ENCODE measurements around the gene P2RX6. TPM values are rescaled to one million over a fixed set of nuclear protein-coding genes. Genes with fewer than 3 reads are reported as not detected.
"Not testable (repeated sequence)": the region's sequence is repeated elsewhere in the genome, so short reads cannot be mapped to it uniquely, and the experiment has no call there.

The P2RX6 gene
- total RNA-seq, result 0.07 TPM in 1 of 2 replicates, not detected in the other

DNA sequence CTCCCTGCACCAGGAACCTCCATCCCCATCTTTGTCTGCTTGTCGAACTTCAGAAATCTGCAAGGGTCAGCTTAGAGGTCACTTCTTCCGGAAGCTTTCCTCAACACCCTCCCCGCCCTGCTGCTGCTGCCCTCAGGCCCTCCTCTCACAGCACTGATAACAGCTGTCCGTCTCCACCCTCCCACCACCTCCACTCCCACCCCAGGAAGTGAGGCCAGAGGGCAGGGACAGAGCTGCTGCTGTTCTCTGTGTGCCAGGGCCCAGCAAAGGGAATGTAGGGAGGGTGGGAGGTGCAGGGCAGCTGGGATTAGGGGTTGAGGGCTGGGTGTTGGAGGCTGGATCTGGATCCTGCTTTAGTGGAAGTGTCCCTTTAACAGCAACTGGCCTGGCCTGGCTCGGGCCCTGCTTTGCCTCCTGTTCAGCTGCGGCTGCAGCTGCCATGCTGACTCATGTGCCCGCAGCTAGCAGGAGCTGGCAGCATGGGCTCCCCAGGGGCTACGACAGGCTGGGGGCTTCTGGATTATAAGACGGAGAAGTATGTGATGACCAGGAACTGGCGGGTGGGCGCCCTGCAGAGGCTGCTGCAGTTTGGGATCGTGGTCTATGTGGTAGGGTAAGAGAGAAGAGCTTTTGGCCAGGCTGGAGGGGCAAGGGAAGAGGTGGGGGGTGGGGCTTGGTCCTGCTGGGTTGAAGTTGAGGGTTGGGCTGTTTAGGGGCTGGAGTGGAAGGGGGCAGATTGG is at the start of gene P2RX6:
Gene P2RX6, plus strand, starts transcription at position 440 of the 740 bp plus-strand sequence. Its CDS starts 10 bp downstream, at position 450.
- DNase-seq (ENCODE audit: low spot score), result no peak
- H3K27me3 Mint-ChIP-seq (ENCODE audit: low read depth), result peaks cover 3% of the 10 kb centered on the region
- peak within 1 kb of the TSS; percentile 53 for H3K27ac Mint-ChIP-seq
- intact Hi-C loops (cut with micrococcal nuclease), result loop anchor here (1.0 kb wide), 2 partner anchors 13 to 157 kb away; partner anchors contain the start of genes PI4KA and THAP7
- H3K36me3 Mint-ChIP-seq (ENCODE audit: low read depth), result no peaks in the 10 kb centered on the region
- no peaks in the 10 kb centered on the region for H3K9me3 Mint-ChIP-seq
- peak within 1 kb of the TSS; percentile 82 for H3K4me3 Mint-ChIP-seq (ENCODE audit: low read depth)
- peaks cover 10% of the 10 kb centered on the region for H3K4me1 Mint-ChIP-seq (ENCODE audit: low read depth)

DNA sequence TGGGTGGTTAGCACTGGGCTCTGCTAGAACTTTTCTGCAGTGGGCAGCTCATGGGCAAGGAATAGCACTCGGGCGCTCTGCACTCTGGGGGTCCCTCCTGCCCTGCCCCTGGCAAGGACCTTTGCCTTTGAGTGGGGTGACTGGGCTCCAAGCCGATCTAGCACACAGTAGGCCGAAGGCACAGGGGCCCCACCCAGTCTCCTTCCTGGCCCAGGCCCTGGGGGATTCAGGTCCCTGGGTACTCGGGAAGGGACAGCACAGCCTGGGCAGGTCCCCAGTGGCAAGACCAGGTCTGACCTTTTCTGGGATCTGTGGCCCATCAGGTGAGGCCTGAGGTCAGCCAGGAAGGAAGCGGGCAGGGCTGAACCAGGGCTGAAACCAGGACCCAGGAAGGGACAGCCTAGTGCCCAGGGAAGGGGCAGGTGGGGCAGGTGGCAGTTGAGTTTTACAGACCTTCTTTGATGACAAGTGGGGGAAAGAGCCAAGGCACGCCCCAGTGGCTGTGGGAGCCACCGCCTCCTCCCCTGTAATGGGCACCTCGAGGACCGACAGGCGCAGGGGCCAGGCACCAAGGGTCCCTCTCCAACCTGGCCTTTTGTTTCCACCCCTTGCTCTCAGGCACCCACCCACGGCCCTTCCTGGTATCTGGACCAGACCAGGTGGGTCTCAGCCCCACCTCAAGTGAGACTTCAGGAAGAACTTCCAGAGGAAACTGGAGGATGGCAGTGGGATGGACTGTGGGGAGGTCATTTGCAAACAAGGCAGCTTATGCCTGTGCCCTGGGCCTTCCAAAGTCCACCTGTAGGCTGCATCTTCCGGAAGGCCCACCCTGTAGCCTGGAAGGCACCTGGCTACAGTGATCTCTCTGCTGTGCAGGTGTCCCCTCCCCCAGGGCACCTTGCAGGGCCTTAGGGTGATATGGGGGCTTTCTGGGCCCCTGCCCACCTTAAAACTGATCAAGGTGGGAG is 48.8 kb upstream of the P2RX6 start:
- H3K36me3 Mint-ChIP-seq (ENCODE audit: low read depth), result no peaks in the 10 kb centered on the region

DNA sequence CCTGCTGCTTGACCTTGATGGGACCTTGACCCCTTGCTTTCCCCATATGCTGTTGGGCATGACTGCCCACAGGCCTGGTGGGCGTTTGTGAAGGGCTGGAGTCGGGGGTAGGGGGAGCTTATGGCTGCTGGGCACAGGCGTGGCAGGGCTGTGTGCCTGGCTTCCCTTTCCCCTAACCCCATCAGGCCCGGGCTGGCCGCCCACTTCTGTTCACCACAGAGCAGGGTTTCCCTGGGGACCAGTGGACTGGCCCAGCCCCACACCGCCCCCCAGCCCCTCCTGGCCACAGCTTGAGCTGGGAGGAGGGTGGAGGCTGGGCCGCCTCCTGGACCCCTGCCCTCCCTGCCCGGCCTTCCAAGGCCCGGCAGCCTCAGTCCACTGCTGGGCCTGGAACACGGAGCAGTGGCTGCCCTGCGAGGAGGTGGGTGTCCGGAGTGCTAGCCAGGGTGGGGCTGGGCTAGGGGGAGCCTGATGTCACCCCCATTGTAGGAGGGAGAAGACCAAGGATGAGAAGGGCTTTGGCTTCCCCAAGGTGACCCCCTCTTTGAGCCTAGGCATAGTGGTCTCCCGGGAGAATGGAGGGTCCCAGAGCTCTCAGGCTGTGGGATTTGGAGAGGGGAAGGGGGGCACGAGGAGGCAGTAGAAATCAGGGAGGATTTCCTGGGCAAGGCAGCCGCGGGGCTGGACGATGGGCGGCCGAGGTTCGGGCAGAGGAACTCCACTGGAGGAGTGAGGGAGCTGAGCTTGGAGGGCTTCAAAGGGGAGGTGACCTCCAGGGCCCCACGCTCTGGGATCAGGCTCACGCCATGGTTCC is 47.9 kb upstream of the P2RX6 start, which contains the start of gene AIFM3:
Gene AIFM3, plus strand, starts transcription at position 373 of the 814 bp plus-strand sequence. CDS start 690 bp downstream, outside the sequence.
- Mint-ChIP-seq H3K27ac (no peak within 1 kb of the TSS), H3K4me1 (ENCODE audit: low read depth) (peaks cover 7% of the 10 kb centered on the region), H3K27me3 (ENCODE audit: low read depth) (peaks cover 20% of the 10 kb centered on the region), H3K36me3 (ENCODE audit: low read depth) (no peaks in the 10 kb centered on the region), H3K9me3 (no peaks in the 10 kb centered on the region), H3K4me3 (ENCODE audit: low read depth) (no peak within 1 kb of the TSS)
- intact Hi-C loops (cut with micrococcal nuclease), result no loop called here
- no peak for DNase-seq (ENCODE audit: low spot score)

More for the DNA sequence above, 48.8 kb upstream of the P2RX6 start:
- Mint-ChIP-seq H3K27me3 (ENCODE audit: low read depth) (peaks cover 20% of the 10 kb centered on the region), H3K4me3 (ENCODE audit: low read depth) (no peak overlapping the region), H3K27ac (no peak overlapping the region), H3K4me1 (ENCODE audit: low read depth) (peaks cover 9% of the 10 kb centered on the region), H3K9me3 (no peaks in the 10 kb centered on the region)
- intact Hi-C loops (cut with micrococcal nuclease), result no loop called here
- DNase-seq (ENCODE audit: low spot score), result no peak

DNA sequence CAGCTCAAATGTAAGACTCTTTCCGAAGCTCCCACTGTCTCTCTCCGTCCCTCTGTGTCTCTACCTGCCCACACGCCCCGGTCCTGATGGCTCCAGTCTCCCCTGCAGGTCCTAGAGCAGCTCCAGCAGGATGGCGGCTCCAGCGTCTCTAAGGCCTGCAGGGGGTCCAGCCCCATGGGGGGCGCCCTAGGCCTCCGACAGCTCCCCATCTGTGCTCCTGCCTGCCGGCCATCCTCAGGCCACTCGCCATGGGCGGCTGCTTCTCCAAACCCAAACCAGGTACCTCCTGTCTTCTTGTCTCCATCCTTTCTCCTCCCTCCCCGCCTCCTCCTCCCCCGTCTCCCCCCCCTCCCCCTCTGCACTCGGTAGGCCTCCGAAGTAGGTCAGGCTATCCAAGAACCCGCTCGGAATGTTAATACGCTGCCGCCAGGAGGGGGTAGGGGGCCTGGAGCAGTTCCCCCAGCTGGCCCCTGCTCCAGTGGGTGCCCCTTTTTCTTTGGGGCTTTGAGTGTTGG is 47.2 kb upstream of the P2RX6 start:
- Mint-ChIP-seq H3K9me3 (no peaks in the 10 kb centered on the region), H3K4me3 (ENCODE audit: low read depth) (no peak overlapping the region), H3K27ac (no peak overlapping the region), H3K4me1 (ENCODE audit: low read depth) (peaks cover 5% of the 10 kb centered on the region), H3K27me3 (ENCODE audit: low read depth) (peaks cover 20% of the 10 kb centered on the region), H3K36me3 (ENCODE audit: low read depth) (no peaks in the 10 kb centered on the region)
- DNase-seq (ENCODE audit: low spot score), result no peak
- intact Hi-C loops (cut with micrococcal nuclease), result no loop called here

DNA sequence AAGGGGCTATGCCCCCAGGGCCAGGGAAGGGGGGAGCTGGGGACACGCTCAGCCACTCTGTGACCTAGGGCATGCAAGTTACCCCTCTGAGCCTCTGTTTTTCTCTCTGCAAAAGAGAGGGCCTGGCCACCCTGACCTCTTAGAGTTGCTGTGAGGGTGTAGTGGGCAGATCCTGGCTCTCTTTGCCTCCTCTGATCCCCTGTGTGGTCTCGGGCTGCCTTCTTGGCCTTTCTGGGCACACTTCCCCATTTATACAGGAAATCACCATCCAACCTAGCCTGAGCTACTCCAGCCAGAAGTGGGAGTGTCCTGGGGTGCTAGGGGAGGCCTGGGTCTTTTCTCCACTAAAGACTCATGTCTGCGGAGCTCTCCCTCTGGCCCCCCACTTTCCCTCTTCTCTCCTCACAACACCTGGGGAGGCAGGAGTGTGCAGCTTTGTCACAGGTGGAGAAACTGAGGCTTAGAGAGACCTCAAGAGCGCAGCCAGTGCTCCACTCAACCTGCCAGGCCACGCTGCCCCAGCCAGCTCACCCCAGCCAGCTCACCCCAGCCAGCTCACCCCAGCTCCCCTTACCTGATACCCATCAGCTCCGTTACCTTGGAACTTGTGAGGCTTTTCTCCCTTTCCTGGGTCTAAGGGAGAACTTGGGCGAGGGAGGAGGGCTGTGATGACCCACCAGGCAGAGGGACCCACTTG is 46.5 kb upstream of the P2RX6 start:
- intact Hi-C loops (cut with micrococcal nuclease), result no loop called here
- H3K4me3 Mint-ChIP-seq (ENCODE audit: low read depth), result no peak overlapping the region
- H3K27me3 Mint-ChIP-seq (ENCODE audit: low read depth), result peaks cover 16% of the 10 kb centered on the region
- H3K4me1 Mint-ChIP-seq (ENCODE audit: low read depth), result peaks cover 5% of the 10 kb centered on the region
- no peaks in the 10 kb centered on the region for H3K9me3 Mint-ChIP-seq
- no peak overlapping the region for H3K27ac Mint-ChIP-seq
- H3K36me3 Mint-ChIP-seq (ENCODE audit: low read depth), result no peaks in the 10 kb centered on the region
- no peak for DNase-seq (ENCODE audit: low spot score)

DNA sequence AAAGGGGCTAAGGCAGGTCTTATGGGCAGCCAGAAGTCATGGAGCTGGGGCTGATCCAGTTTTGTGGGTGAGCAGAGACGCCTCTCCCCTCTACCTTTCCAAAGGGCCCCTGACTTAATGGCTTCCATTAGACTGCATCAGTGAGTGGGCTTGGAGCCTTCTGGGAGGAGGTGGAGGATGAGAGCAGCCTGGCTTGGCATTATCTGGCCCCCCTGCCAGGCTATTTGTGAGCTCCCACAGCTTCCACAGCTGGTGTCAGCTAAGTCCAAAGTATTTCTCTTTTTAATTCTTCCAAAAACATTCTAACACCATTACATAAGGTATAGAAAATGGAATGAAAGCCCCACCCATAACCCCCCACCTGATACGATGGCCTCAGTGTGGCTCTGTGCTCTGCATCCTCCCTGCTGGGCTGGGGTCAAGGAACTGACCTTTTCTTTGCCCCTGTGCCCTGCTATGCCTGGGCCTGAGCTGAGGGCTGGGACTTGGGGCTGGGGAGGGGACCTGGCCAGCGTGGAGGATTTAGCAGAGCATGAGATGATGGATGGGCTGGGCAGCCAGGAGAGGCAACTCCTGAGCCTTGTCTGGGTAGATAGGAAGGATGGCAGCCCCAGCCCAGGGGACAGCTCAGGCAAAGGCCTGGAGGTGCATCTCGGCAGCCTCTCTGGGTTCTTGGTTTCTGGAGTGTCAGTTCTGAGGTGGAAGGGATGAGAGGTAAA is 43.9 kb upstream of the P2RX6 start:
- Mint-ChIP-seq H3K9me3 (no peaks in the 10 kb centered on the region), H3K4me1 (ENCODE audit: low read depth) (no peaks in the 10 kb centered on the region), H3K27ac (no peak overlapping the region), H3K4me3 (ENCODE audit: low read depth) (no peak overlapping the region), H3K36me3 (ENCODE audit: low read depth) (no peaks in the 10 kb centered on the region), H3K27me3 (ENCODE audit: low read depth) (peaks cover under 1% of the 10 kb centered on the region)
- intact Hi-C loops (cut with micrococcal nuclease), result no loop called here
- no peak for DNase-seq (ENCODE audit: low spot score)

DNA sequence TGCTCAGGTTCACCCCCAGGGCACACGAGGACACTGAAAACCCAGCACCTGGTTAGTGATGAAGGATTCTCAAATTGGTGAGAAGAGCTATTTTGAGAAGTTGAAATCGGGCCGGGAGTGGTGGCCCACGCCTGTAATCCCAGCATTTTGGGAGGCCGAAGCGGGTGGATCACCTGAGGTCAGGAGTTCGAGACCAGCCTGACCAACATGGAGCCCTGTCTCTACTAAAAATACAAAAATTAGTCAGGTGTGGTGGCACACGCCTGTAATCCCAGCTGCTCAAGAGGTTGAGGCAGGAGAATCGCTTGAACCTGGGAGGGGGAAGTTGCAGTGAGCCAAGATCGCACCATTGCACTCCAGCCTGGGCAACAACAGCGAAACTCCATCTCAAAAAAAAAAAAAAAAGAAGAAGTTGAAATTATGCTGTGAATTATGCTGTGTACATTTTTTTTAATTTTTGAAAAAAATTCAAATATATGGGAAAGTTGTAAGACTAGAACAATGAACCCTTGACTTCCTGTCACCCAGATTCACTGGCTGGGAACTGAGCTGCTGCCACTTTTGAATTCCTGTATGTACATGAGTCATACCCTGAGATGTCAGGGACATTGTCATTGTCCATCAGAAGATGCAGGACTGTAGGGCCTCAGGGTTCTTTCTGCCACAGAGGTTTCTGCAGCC is 42.8 kb upstream of the P2RX6 start:
- H3K4me3 Mint-ChIP-seq (ENCODE audit: low read depth); H3K4me1 Mint-ChIP-seq (ENCODE audit: low read depth); H3K9me3 Mint-ChIP-seq; intact Hi-C loops (cut with micrococcal nuclease); H3K27ac Mint-ChIP-seq; DNase-seq (ENCODE audit: low spot score); H3K36me3 Mint-ChIP-seq (ENCODE audit: low read depth); H3K27me3 Mint-ChIP-seq (ENCODE audit: low read depth): not testable (repeated sequence)

DNA sequence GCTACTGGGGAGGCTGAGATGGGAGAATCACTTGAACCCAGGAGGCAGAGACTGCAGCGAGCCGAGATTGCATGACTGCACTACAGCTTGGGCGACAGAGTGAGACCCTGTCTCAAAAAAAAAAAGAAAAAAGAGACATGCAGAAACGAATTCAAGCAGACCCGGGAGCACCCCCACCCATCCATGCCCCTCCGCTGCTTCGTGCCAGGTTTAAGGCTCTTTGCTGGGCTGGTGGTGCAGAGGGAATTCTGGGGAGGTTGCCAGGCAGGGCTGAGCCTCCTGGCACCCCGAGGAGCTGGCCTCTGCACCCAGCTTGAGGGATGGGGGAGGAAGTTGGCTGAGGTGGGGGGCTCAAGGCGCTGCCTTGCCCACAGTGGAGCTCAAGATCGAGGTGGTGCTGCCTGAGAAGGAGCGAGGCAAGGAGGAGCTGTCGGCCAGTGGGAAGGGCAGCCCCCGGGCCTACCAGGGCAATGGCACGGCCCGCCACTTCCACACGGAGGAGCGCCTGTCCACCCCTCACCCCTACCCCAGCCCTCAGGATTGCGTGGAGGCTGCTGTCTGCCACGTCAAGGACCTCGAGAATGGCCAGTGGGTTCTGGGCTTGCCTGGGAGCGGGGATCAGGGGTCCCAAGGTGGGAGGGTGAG is 41.9 kb upstream of the P2RX6 start:
- Mint-ChIP-seq H3K27me3 (ENCODE audit: low read depth) (no peaks in the 10 kb centered on the region), H3K9me3 (peaks cover 1% of the 10 kb centered on the region), H3K36me3 (ENCODE audit: low read depth) (no peaks in the 10 kb centered on the region), H3K27ac (no peak overlapping the region), H3K4me1 (ENCODE audit: low read depth) (no peaks in the 10 kb centered on the region), H3K4me3 (ENCODE audit: low read depth) (no peak overlapping the region)
- no peak for DNase-seq (ENCODE audit: low spot score)
- intact Hi-C loops (cut with micrococcal nuclease), result no loop called here

DNA sequence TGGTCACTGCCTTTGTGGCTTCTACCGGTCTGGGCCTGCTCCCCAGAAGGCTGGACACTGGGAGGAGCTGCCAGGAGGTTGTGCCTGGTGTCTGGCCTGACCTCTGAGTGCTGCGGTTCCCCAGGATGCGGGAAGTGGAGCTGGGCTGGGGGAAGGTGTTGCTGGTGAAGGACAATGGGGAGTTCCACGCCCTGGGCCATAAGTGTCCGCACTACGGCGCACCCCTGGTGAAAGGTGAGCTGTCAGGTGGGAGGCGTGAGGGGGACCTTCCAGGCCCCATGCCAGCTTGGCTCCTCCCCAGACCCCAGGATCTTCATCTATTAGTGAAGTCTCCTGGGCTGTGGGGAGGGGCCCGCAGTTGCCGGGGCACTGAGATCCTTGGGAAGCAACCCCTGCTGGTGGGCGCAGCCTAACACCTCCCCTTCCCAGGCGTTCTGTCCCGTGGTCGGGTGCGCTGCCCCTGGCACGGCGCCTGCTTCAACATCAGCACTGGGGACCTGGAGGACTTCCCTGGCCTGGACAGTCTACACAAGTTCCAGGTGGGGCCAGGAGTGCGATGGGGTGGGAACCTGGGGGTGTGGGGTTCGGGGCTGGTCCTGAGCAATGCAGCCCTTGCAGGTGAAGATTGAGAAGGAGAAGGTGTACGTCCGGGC is 41.2 kb upstream of the P2RX6 start:
- Mint-ChIP-seq H3K4me1 (ENCODE audit: low read depth) (peaks cover under 1% of the 10 kb centered on the region), H3K9me3 (peaks cover 8% of the 10 kb centered on the region)

DNA sequence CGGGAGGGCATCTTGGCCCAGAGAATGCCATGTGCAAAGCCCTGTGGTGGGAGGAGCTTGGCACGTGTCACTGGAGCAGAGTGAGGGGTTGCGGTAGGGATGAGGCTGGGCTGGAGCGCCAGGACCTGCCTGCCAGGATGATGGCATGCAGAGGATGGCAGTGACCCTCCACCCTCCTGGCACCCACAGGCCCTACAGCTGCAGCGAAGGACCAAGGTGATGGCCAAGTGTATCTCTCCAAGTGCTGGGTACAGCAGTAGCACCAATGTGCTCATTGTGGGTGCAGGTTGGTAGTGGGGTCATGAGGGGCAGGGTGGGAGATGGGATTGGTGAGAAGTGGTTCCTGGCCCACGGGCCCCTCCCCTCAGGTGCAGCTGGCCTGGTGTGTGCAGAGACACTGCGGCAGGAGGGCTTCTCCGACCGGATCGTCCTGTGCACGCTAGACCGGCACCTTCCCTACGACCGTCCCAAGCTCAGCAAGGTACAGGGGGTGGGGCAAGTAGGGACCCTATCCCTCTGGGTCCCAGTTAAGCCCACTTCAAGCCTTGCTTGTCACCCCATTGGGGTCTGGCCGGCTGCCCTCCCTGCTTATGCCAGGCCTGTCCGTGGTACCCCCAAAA is 40.5 kb upstream of the P2RX6 start:
- Mint-ChIP-seq H3K4me1 (ENCODE audit: low read depth) (peaks cover 6% of the 10 kb centered on the region), H3K4me3 (ENCODE audit: low read depth) (no peak overlapping the region), H3K27me3 (ENCODE audit: low read depth) (no peaks in the 10 kb centered on the region), H3K27ac (no peak overlapping the region), H3K36me3 (ENCODE audit: low read depth) (peaks cover 3% of the 10 kb centered on the region), H3K9me3 (peaks cover 12% of the 10 kb centered on the region)
- DNase-seq (ENCODE audit: low spot score), result no peak
- intact Hi-C loops (cut with micrococcal nuclease), result no loop called here

More for the DNA sequence above, 41.2 kb upstream of the P2RX6 start:
- H3K27me3 Mint-ChIP-seq (ENCODE audit: low read depth), result no peaks in the 10 kb centered on the region
- H3K4me3 Mint-ChIP-seq (ENCODE audit: low read depth), result no peak overlapping the region
- DNase-seq (ENCODE audit: low spot score), result no peak
- no peaks in the 10 kb centered on the region for H3K36me3 Mint-ChIP-seq (ENCODE audit: low read depth)
- H3K27ac Mint-ChIP-seq, result no peak overlapping the region
- intact Hi-C loops (cut with micrococcal nuclease), result no loop called here
